Liver (tissue), 3 donors: ENCODE measurements around the gene CFAP99.

Experiments
- CTCF ChIP-seq: fragments of 150-350 bp; IDR thresholded peaks from 2 replicates; pipeline ENCODE4 v1.5.1; 2017; ENCODE audit warnings: improper control_type of control experiment, low read depth, low read length; ENCODE audit not compliant: missing input control
- EGR1 ChIP-seq, 2 donors: IDR thresholded peaks; 2 replicates each; pipeline ENCODE4 v1.6.1; 2016 to 2018; ENCODE audit warnings: antibody characterized with exemption in 2 of 2, low read depth in 2 of 2
- FOXA1 ChIP-seq: IDR thresholded peaks from 2 replicates; pipeline ENCODE4 v1.6.1; 2016; ENCODE audit warnings: antibody characterized with exemption
- JUND ChIP-seq, 2 donors: IDR thresholded peaks; 2 replicates each; pipeline ENCODE4 v1.6.1; 2016; ENCODE audit warnings: antibody characterized with exemption in 2 of 2
- MAX ChIP-seq: IDR thresholded peaks from 2 replicates; pipeline ENCODE4 v1.6.1; 2016; ENCODE audit warnings: antibody characterized with exemption
- REST ChIP-seq: IDR thresholded peaks from 2 replicates; pipeline ENCODE4 v1.6.1; 2016; ENCODE audit warnings: antibody characterized with exemption, mild to moderate bottlenecking
- ZBTB33 ChIP-seq: IDR thresholded peaks from 2 replicates; pipeline ENCODE4 v1.6.1; 2016; ENCODE audit warnings: antibody characterized with exemption
- donor health status: healthy.
- donor health status: healthy.

GRCh38 chr4:2484993-2485392, 66.2 kb downstream of the CFAP99 start:
- TF ChIP-seq CTCF (no peak), REST (peak; percentile 84), FOXA1 (no peak), JUND (IDR thresholded peaks at IDR 0.05) (no peak), EGR1 (IDR thresholded peaks at IDR 0.05; ENCODE audit: low read depth in 2 of 2) (no peak), MAX (no peak), ZBTB33 (no peak)
